ENCODE measurements around the gene FXYD5.

DNA sequence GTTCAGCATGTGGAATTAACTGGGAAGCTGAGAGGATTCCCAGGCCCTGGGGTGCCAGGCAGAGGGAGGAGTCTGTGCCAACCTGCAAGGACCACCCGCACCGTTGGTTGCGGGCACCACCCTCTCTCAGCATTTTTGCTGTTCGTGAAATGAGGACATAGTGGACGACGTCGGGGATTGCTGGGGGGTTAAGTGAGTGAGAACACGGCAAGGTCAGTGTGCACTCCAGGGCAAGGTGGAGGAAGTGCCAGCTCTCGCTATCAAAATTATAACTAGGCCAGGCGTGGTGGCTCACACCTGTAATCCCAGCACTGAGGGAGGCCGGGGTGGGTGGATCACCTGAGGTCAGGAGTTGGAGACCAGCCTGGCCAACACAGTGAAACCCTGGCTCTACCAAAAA, 36.7 kb upstream of the FXYD5 start:
- TF ChIP-seq, protein P1, sequence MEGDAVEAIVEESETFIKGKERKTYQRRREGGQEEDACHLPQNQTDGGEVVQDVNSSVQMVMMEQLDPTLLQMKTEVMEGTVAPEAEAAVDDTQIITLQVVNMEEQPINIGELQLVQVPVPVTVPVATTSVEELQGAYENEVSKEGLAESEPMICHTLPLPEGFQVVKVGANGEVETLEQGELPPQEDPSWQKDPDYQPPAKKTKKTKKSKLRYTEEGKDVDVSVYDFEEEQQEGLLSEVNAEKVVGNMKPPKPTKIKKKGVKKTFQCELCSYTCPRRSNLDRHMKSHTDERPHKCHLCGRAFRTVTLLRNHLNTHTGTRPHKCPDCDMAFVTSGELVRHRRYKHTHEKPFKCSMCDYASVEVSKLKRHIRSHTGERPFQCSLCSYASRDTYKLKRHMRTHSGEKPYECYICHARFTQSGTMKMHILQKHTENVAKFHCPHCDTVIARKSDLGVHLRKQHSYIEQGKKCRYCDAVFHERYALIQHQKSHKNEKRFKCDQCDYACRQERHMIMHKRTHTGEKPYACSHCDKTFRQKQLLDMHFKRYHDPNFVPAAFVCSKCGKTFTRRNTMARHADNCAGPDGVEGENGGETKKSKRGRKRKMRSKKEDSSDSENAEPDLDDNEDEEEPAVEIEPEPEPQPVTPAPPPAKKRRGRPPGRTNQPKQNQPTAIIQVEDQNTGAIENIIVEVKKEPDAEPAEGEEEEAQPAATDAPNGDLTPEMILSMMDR (IDR thresholded peaks at IDR 0.05; ENCODE audit: low read length) = no peak
- no peak for TF ChIP-seq EZH2 (IDR thresholded peaks at IDR 0.05; ENCODE audit: borderline replicate concordance, low read length)

Data from OCI-LY1 (cell line).